GM12878 (cell line): ENCODE results near the gene IL26.

ENCODE experiments used
- MXI1 ChIP-seq: fragments of 150-350 bp; IDR thresholded peaks from 2 replicates; pipeline ENCODE4 v1.6.1; 2011; ENCODE audit warnings: low read depth, mild to moderate bottlenecking, inconsistent platforms, low read length, improper control_type of control experiment
- SIX5 ChIP-seq: IDR thresholded peaks from 2 replicates; pipeline ENCODE4 v1.6.1; 2011; ENCODE audit warnings: mild to moderate bottlenecking, low read depth, low read length, moderate library complexity; ENCODE audit not compliant: severe bottlenecking
- TAF1 ChIP-seq: IDR thresholded peaks from 2 replicates; pipeline ENCODE4 v1.6.1; 2011; ENCODE audit warnings: mild to moderate bottlenecking, low read depth, low read length, borderline replicate concordance
- TF ChIP-seq, protein P1 (sequence below): IDR thresholded peaks from 2 replicates; pipeline ENCODE4 v1.6.1; 2012; ENCODE audit warnings: low read length, inconsistent platforms
- TF ChIP-seq, protein P2 (sequence below): IDR thresholded peaks from 2 replicates; pipeline ENCODE4 v1.6.1; 2012; ENCODE audit warnings: low read depth, low read length, improper control_type of control experiment

DNA sequence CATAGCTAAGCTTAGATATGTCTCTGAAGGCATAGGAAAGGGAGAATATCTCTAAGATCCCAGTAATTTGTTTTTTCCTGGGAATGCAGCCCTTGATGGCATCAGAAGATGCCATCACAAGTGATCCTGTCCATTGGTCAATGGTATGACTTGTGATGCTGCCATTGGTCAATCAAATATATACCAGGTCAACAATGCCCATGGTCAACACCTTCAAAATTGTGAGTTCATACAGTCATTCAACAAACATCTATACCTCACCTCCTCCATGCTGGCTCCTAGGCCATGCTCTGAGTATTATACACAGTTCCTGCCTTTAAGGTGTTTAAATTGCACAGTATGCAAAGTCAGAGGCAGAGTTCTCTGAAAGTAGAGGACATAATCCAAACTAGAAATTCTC, 47.1 kb upstream of the IL26 start:
- no peak for TF ChIP-seq TAF1
- TF ChIP-seq, protein P1, sequence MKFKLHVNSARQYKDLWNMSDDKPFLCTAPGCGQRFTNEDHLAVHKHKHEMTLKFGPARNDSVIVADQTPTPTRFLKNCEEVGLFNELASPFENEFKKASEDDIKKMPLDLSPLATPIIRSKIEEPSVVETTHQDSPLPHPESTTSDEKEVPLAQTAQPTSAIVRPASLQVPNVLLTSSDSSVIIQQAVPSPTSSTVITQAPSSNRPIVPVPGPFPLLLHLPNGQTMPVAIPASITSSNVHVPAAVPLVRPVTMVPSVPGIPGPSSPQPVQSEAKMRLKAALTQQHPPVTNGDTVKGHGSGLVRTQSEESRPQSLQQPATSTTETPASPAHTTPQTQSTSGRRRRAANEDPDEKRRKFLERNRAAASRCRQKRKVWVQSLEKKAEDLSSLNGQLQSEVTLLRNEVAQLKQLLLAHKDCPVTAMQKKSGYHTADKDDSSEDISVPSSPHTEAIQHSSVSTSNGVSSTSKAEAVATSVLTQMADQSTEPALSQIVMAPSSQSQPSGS = no peak
- no peak for TF ChIP-seq MXI1
- TF ChIP-seq SIX5 = no peak
- TF ChIP-seq, protein P2, sequence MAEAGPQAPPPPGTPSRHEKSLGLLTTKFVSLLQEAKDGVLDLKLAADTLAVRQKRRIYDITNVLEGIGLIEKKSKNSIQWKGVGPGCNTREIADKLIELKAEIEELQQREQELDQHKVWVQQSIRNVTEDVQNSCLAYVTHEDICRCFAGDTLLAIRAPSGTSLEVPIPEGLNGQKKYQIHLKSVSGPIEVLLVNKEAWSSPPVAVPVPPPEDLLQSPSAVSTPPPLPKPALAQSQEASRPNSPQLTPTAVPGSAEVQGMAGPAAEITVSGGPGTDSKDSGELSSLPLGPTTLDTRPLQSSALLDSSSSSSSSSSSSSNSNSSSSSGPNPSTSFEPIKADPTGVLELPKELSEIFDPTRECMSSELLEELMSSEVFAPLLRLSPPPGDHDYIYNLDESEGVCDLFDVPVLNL = no peak
